Measurements from ENCODE around the gene SMARCA4.

DNA sequence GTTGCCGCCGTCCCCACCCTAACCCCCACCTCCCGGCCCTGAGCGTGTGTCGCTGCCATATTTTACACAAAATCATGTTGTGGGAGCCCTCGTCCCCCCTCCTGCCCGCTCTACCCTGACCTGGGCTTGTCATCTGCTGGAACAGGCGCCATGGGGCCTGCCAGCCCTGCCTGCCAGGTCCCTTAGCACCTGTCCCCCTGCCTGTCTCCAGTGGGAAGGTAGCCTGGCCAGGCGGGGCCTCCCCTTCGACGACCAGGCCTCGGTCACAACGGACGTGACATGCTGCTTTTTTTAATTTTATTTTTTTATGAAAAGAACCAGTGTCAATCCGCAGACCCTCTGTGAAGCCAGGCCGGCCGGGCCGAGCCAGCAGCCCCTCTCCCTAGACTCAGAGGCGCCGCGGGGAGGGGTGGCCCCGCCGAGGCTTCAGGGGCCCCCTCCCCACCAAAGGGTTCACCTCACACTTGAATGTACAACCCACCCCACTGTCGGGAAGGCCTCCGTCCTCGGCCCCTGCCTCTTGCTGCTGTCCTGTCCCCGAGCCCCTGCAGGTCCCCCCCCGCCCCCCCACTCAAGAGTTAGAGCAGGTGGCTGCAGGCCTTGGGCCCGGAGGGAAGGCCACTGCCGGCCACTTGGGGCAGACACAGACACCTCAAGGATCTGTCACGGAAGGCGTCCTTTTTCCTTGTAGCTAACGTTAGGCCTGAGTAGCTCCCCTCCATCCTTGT, 38.8 kb upstream of the SMARCA4 start:
- no peak; the same call in 1 of the 2 replicates for TF ChIP-seq POLR2AphosphoS5 (IDR thresholded peaks at IDR 0.05; ENCODE audit: low read depth)
- TF ChIP-seq, protein P1, sequence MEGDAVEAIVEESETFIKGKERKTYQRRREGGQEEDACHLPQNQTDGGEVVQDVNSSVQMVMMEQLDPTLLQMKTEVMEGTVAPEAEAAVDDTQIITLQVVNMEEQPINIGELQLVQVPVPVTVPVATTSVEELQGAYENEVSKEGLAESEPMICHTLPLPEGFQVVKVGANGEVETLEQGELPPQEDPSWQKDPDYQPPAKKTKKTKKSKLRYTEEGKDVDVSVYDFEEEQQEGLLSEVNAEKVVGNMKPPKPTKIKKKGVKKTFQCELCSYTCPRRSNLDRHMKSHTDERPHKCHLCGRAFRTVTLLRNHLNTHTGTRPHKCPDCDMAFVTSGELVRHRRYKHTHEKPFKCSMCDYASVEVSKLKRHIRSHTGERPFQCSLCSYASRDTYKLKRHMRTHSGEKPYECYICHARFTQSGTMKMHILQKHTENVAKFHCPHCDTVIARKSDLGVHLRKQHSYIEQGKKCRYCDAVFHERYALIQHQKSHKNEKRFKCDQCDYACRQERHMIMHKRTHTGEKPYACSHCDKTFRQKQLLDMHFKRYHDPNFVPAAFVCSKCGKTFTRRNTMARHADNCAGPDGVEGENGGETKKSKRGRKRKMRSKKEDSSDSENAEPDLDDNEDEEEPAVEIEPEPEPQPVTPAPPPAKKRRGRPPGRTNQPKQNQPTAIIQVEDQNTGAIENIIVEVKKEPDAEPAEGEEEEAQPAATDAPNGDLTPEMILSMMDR (conservative IDR thresholded peaks at IDR 0.05; ENCODE audit: low read depth in 2 of 2), result no peak
- TF ChIP-seq CREB1 (CRISPR knock-in tag; IDR thresholded peaks at IDR 0.05; ENCODE audit: low read depth), result no peak
- no peak for TF ChIP-seq JUNB (IDR thresholded peaks at IDR 0.05; ENCODE audit: unreplicated experiment)
- no peak for TF ChIP-seq REST (IDR thresholded peaks at IDR 0.05; ENCODE audit: unreplicated experiment)
- TF ChIP-seq EZH2phosphoT487 (IDR thresholded peaks at IDR 0.05; ENCODE audit: unreplicated experiment), result no peak
- TF ChIP-seq EZH2 (IDR thresholded peaks at IDR 0.05; ENCODE audit: low read depth, unreplicated experiment), result no peak
- no peak for TF ChIP-seq ZNF114 (CRISPR knock-in tag; IDR thresholded peaks at IDR 0.05)
- no peak for TF ChIP-seq NANOG (IDR thresholded peaks at IDR 0.05; ENCODE audit: borderline replicate concordance)
- no peak for TF ChIP-seq ZNF331 (CRISPR knock-in tag; IDR thresholded peaks at IDR 0.05; ENCODE audit: low read depth)
- TF ChIP-seq ETS1 (IDR thresholded peaks at IDR 0.05), result no peak
- TF ChIP-seq STAT1 (IDR thresholded peaks at IDR 0.05; ENCODE audit: unreplicated experiment), result no peak
- TF ChIP-seq ZNF462 (CRISPR knock-in tag; IDR thresholded peaks at IDR 0.05), result no peak

Measured in GM23338 (cell line).